ENCODE measurements around the gene PACRG.

PACRG gene

GRCh38 chr6:163183806-163184205, 456.0 kb downstream of the PACRG start:
- no peak for DNase-seq

GRCh38 chr6:163185744-163186143, 458.0 kb downstream of the PACRG start:
- DNase-seq: no peak

GRCh38 chr6:163186527-163186926, 458.8 kb downstream of the PACRG start:
- DNase-seq: no peak

GRCh38 chr6:163187201-163187600, 459.4 kb downstream of the PACRG start:
- no peak for DNase-seq

- DNase-seq: no peak
Observed at GRCh38 chr6:163187606-163188005, 459.8 kb downstream of the PACRG start.

GRCh38 chr6:163188746-163189145, 461.0 kb downstream of the PACRG start:
- no peak for DNase-seq

GRCh38 chr6:163189609-163190008, 461.8 kb downstream of the PACRG start:
- DNase-seq: no peak

GRCh38 chr6:163190786-163191185, 463.0 kb downstream of the PACRG start:
- DNase-seq: no peak

GRCh38 chr6:163191704-163192537, 464.1 kb downstream of the PACRG start:
- no peak for DNase-seq

GRCh38 chr6:163192591-163192990, 464.8 kb downstream of the PACRG start:
- no peak for DNase-seq

- DNase-seq: no peak
Observed at GRCh38 chr6:163193326-163193725, 465.6 kb downstream of the PACRG start.

- DNase-seq: no peak
Observed at GRCh38 chr6:163195721-163196691, 468.2 kb downstream of the PACRG start.

- no peak for DNase-seq
Observed at GRCh38 chr6:163197839-163198238, 470.1 kb downstream of the PACRG start.

- no peak for DNase-seq
Observed at GRCh38 chr6:163198396-163198795, 470.6 kb downstream of the PACRG start.

GRCh38 chr6:163199371-163199770, 471.6 kb downstream of the PACRG start:
- DNase-seq: no peak

- DNase-seq: no peak
Observed at GRCh38 chr6:163200289-163200688, 472.5 kb downstream of the PACRG start.

- DNase-seq: no peak
Observed at GRCh38 chr6:163200694-163201093, 472.9 kb downstream of the PACRG start.

GRCh38 chr6:163201855-163202254, 474.1 kb downstream of the PACRG start:
- no peak for DNase-seq

- DNase-seq: no peak
Observed at GRCh38 chr6:163206196-163206595, 478.4 kb downstream of the PACRG start.

- no peak for DNase-seq
Observed at GRCh38 chr6:163207431-163208383, 479.9 kb downstream of the PACRG start.

GRCh38 chr6:163209005-163209404, 481.2 kb downstream of the PACRG start:
- DNase-seq: no peak

- no peak for DNase-seq
Observed at GRCh38 chr6:163212123-163212522, 484.3 kb downstream of the PACRG start.

- DNase-seq: no peak
Observed at GRCh38 chr6:163214259-163214658, 486.5 kb downstream of the PACRG start.

All from NCI-H1048 (cell line).